ENCODE data around the gene GPN3.
A peak's percentile ranks its signal among the peaks of the same experiment; 100 is the strongest.
"Not testable (repeated sequence)": the region's sequence is repeated elsewhere in the genome, so short reads cannot be mapped to it uniquely, and the experiment has no call there.

Gene GPN3

GRCh38 chr12:110468214-110469048 lies at the start of gene GPN3, which contains the start of gene FAM216A:
GPN3 (minus strand) TSS chr12:110468257; CDS start chr12:110468203, 54 bp downstream.
FAM216A (plus strand) TSS chr12:110468845; CDS start chr12:110468876, 31 bp downstream.
- DNase-seq (ENCODE audit: insufficient read length, low spot score) (peak; percentile 92), FAIRE-seq (peak; percentile 63)

- DNase-seq (ENCODE audit: insufficient read length, low spot score) (no peak), FAIRE-seq (no peak)
These were observed 48.9 kb upstream of the GPN3 start for GRCh38 chr12:110516995-110517394.

GRCh38 chr12:110514363-110514762 lies 46.3 kb upstream of the GPN3 start:
- DNase-seq (ENCODE audit: insufficient read length, low spot score) (no peak), FAIRE-seq (no peak)

GRCh38 chr12:110513842-110514241 lies 45.8 kb upstream of the GPN3 start:
- DNase-seq (ENCODE audit: insufficient read length, low spot score) (no peak), FAIRE-seq (no peak)

- no peak for FAIRE-seq
- DNase-seq (ENCODE audit: insufficient read length, low spot score) = no peak
These were observed 40.1 kb upstream of the GPN3 start for GRCh38 chr12:110508071-110508586.

GRCh38 chr12:110505332-110505731 lies 37.3 kb upstream of the GPN3 start:
- FAIRE-seq = no peak

GRCh38 chr12:110503432-110503831 lies 35.4 kb upstream of the GPN3 start:
- DNase-seq (ENCODE audit: insufficient read length, low spot score) (no peak), FAIRE-seq (no peak)

More at GRCh38 chr12:110505332-110505731, 37.3 kb upstream of the GPN3 start:
- DNase-seq (ENCODE audit: insufficient read length, low spot score) = no peak

- peak; percentile 92 for DNase-seq (ENCODE audit: insufficient read length, low spot score)
- FAIRE-seq = peak; percentile 83
These were observed 34.0 kb upstream of the GPN3 start, which contains the start of the genes RAD9B and VPS29 for GRCh38 chr12:110501752-110502738. RAD9B (plus strand) TSS chr12:110502331; CDS start chr12:110502338, 7 bp downstream. VPS29 (minus strand) TSS chr12:110502111; CDS start chr12:110502051, 60 bp downstream.

- DNase-seq (ENCODE audit: insufficient read length, low spot score) = no peak
- FAIRE-seq = no peak
These were observed 33.3 kb upstream of the GPN3 start for GRCh38 chr12:110501399-110501751.

- no peak for FAIRE-seq
- no peak for DNase-seq (ENCODE audit: insufficient read length, low spot score)
These were observed 31.1 kb upstream of the GPN3 start for GRCh38 chr12:110498984-110499706.

- no peak for DNase-seq (ENCODE audit: insufficient read length, low spot score)
These were observed 7.4 kb upstream of the GPN3 start for GRCh38 chr12:110475426-110475825.

GRCh38 chr12:110467847-110468213 lies 227 bp downstream of the GPN3 start:
- no peak for DNase-seq (ENCODE audit: insufficient read length, low spot score)
- FAIRE-seq = no peak

More at GRCh38 chr12:110475426-110475825, 7.4 kb upstream of the GPN3 start:
- FAIRE-seq = no peak

- no peak for FAIRE-seq
- no peak for DNase-seq (ENCODE audit: insufficient read length, low spot score)
These were observed 1.3 kb downstream of the GPN3 start for GRCh38 chr12:110466791-110467190.

GRCh38 chr12:110465765-110466164 lies 2.3 kb downstream of the GPN3 start:
- not testable (repeated sequence) for FAIRE-seq; DNase-seq (ENCODE audit: insufficient read length, low spot score)

- no peak for DNase-seq (ENCODE audit: insufficient read length, low spot score)
These were observed 3.0 kb downstream of the GPN3 start for GRCh38 chr12:110465024-110465423.

GRCh38 chr12:110461189-110461588 lies 6.9 kb downstream of the GPN3 start:
- not testable (repeated sequence) for DNase-seq (ENCODE audit: insufficient read length, low spot score)

More at GRCh38 chr12:110465024-110465423, 3.0 kb downstream of the GPN3 start:
- FAIRE-seq = no peak

GRCh38 chr12:110458756-110459155 lies 9.3 kb downstream of the GPN3 start:
- FAIRE-seq = no peak
- no peak for DNase-seq (ENCODE audit: insufficient read length, low spot score)

More at GRCh38 chr12:110461189-110461588, 6.9 kb downstream of the GPN3 start:
- FAIRE-seq = not testable (repeated sequence)

- FAIRE-seq = no peak
- no peak for DNase-seq (ENCODE audit: insufficient read length, low spot score)
These were observed 14.3 kb downstream of the GPN3 start for GRCh38 chr12:110453569-110454296.

- no peak for DNase-seq (ENCODE audit: insufficient read length, low spot score)
- no peak for FAIRE-seq
These were observed 16.8 kb downstream of the GPN3 start for GRCh38 chr12:110451263-110451662.

Measured in HTR-8/SVneo (cell line).